SK-N-SH treated with all-trans-retinoic acid at 6 μM for 48 hours (cell line): ENCODE measurements around the gene ALK.

ENCODE experiments used
- OSR1 ChIP-seq: fragments of 250-450 bp; sonication (Bioruptor Pico); IDR thresholded peaks from 2 replicates; pipeline ENCODE4 v1.8.0; 2022; ENCODE audit warnings: moderate library complexity, mild to moderate bottlenecking, inconsistent platforms
- ZNF565 ChIP-seq: fragments of 450-650 bp; formaldehyde crosslinking; conservative IDR thresholded peaks from 2 replicates; pipeline ENCODE4 v1.5.0; 2020; ENCODE audit warnings: low read depth, mild to moderate bottlenecking, moderate library complexity
- ZNF70 ChIP-seq: fragments of 450-650 bp; formaldehyde crosslinking; IDR thresholded peaks from 2 replicates; pipeline ENCODE4 v1.5.0; 2020; ENCODE audit warnings: mild to moderate bottlenecking, moderate library complexity
- TF ChIP-seq, protein P1 (sequence below): fragments of 250-450 bp; sonication (Bioruptor Pico); IDR thresholded peaks from 2 replicates; pipeline ENCODE4 v1.8.0; 2020; ENCODE audit warnings: mild to moderate bottlenecking, moderate library complexity, borderline replicate concordance
- TF ChIP-seq, protein P2 (sequence below): fragments of 250-450 bp; sonication (Bioruptor Pico); IDR thresholded peaks from 2 replicates; pipeline ENCODE4 v1.8.0; 2021; ENCODE audit warnings: low read depth, mild to moderate bottlenecking, moderate library complexity, borderline replicate concordance
- TF ChIP-seq, protein P3 (sequence below): fragments of 250-450 bp; sonication (Bioruptor Pico); IDR thresholded peaks from 2 replicates; pipeline ENCODE4 v1.5.1; 2020; ENCODE audit warnings: low read depth, mild to moderate bottlenecking, moderate library complexity

DNA sequence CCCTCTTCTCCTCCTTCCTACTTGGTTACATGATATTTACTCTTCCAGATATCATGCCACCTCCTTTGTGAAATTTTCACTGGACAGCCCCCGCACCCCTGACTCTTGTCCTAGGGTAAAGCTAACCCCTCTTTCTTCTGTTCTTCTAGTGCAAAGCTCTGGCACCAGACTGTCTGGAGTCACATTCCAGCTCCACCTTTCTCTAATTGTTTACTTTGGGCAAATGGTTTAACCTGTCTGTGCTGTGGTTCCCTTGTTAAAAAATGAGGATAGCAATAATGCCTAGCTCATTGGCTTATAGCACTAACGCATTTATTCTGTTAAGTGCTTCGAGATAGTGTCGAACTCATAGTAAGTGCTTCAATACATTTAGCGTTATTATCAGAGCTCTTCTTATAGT is 306.2 kb downstream of the ALK start:
- TF ChIP-seq, protein P1, sequence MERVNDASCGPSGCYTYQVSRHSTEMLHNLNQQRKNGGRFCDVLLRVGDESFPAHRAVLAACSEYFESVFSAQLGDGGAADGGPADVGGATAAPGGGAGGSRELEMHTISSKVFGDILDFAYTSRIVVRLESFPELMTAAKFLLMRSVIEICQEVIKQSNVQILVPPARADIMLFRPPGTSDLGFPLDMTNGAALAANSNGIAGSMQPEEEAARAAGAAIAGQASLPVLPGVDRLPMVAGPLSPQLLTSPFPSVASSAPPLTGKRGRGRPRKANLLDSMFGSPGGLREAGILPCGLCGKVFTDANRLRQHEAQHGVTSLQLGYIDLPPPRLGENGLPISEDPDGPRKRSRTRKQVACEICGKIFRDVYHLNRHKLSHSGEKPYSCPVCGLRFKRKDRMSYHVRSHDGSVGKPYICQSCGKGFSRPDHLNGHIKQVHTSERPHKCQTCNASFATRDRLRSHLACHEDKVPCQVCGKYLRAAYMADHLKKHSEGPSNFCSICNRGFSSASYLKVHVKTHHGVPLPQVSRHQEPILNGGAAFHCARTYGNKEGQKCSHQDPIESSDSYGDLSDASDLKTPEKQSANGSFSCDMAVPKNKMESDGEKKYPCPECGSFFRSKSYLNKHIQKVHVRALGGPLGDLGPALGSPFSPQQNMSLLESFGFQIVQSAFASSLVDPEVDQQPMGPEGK (CRISPR knock-in tag): no peak
- TF ChIP-seq, protein P2, sequence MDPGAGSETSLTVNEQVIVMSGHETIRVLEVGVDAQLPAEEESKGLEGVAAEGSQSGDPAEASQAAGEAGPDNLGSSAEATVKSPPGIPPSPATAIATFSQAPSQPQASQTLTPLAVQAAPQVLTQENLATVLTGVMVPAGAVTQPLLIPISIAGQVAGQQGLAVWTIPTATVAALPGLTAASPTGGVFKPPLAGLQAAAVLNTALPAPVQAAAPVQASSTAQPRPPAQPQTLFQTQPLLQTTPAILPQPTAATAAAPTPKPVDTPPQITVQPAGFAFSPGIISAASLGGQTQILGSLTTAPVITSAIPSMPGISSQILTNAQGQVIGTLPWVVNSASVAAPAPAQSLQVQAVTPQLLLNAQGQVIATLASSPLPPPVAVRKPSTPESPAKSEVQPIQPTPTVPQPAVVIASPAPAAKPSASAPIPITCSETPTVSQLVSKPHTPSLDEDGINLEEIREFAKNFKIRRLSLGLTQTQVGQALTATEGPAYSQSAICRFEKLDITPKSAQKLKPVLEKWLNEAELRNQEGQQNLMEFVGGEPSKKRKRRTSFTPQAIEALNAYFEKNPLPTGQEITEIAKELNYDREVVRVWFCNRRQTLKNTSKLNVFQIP (CRISPR knock-in tag): no peak
- TF ChIP-seq, protein P3, sequence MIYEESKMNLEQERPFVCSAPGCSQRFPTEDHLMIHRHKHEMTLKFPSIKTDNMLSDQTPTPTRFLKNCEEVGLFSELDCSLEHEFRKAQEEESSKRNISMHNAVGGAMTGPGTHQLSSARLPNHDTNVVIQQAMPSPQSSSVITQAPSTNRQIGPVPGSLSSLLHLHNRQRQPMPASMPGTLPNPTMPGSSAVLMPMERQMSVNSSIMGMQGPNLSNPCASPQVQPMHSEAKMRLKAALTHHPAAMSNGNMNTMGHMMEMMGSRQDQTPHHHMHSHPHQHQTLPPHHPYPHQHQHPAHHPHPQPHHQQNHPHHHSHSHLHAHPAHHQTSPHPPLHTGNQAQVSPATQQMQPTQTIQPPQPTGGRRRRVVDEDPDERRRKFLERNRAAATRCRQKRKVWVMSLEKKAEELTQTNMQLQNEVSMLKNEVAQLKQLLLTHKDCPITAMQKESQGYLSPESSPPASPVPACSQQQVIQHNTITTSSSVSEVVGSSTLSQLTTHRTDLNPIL (CRISPR knock-in tag): no peak
- TF ChIP-seq OSR1 (CRISPR knock-in tag) (no peak), ZNF565 (CRISPR knock-in tag) (no peak), ZNF70 (CRISPR knock-in tag) (no peak)
